NCI-H226 (cell line): ENCODE measurements around the gene TTLL9.
"Not testable (repeated sequence)": the region's sequence is repeated elsewhere in the genome, so short reads cannot be mapped to it uniquely, and the experiment has no call there.

Source experiments
- DNase-seq: peaks from one replicate; pipeline ENCODE4 v3.0.0-alpha.2; 2015

TTLL9 gene

GRCh38 chr20:31890646-31891045 is 20.2 kb downstream of the TTLL9 start:
- DNase-seq, result no peak

GRCh38 chr20:31894980-31895675 is 24.7 kb downstream of the TTLL9 start:
- no peak for DNase-seq

GRCh38 chr20:31896049-31896448 is 25.6 kb downstream of the TTLL9 start:
- no peak for DNase-seq

- DNase-seq, result no peak
Measured at GRCh38 chr20:31897541-31897940, 27.1 kb downstream of the TTLL9 start.

GRCh38 chr20:31901615-31902014 is 31.2 kb downstream of the TTLL9 start:
- no peak for DNase-seq

GRCh38 chr20:31903627-31904386 is 33.4 kb downstream of the TTLL9 start:
- DNase-seq, result no peak

- DNase-seq, result no peak
Measured at GRCh38 chr20:31906001-31906400, 35.6 kb downstream of the TTLL9 start.

- DNase-seq, result no peak
Measured at GRCh38 chr20:31907046-31907445, 36.6 kb downstream of the TTLL9 start.

GRCh38 chr20:31908016-31908415 is 37.6 kb downstream of the TTLL9 start:
- no peak for DNase-seq

GRCh38 chr20:31908424-31908823 is 38.0 kb downstream of the TTLL9 start:
- no peak for DNase-seq

- DNase-seq, result no peak
Measured at GRCh38 chr20:31909253-31910070, 39.0 kb downstream of the TTLL9 start.

GRCh38 chr20:31910071-31910803 is 39.8 kb downstream of the TTLL9 start:
- DNase-seq, result no peak

GRCh38 chr20:31913431-31914157 is 43.2 kb downstream of the TTLL9 start:
- no peak for DNase-seq

GRCh38 chr20:31914170-31914569 is 43.7 kb downstream of the TTLL9 start:
- no peak for DNase-seq

GRCh38 chr20:31915491-31916280 is 45.3 kb downstream of the TTLL9 start:
- DNase-seq, result no peak

GRCh38 chr20:31916708-31917107 is 46.3 kb downstream of the TTLL9 start:
- DNase-seq, result no peak

- DNase-seq, result not testable (repeated sequence)
Measured at GRCh38 chr20:31917962-31918412, 47.6 kb downstream of the TTLL9 start.

GRCh38 chr20:31918466-31919105 is 48.2 kb downstream of the TTLL9 start:
- no peak for DNase-seq

GRCh38 chr20:31919410-31920155 is 49.1 kb downstream of the TTLL9 start:
- DNase-seq, result no peak

GRCh38 chr20:31920275-31920855 is 49.9 kb downstream of the TTLL9 start:
- no peak for DNase-seq
